PFSK-1 (cell line): ENCODE measurements around the gene IVD.

Experiments
- FOXP2 ChIP-seq: optimal IDR thresholded peaks from 2 replicates; pipeline ENCODE3; 2011; ENCODE audit warnings: borderline replicate concordance, control low read depth, inconsistent platforms; ENCODE audit not compliant: insufficient read depth; ENCODE audit errors: extremely low read length, extremely low read depth
- POLR2AphosphoS5 ChIP-seq: IDR thresholded peaks from 2 replicates; pipeline ENCODE4 v1.6.1; 2012; ENCODE audit warnings: low read depth, mild to moderate bottlenecking, control low read depth, low read length, moderate library complexity
- REST ChIP-seq, 2 experiments: IDR thresholded peaks; 2 replicates each; pipeline versions ENCODE4 v1.6.1 to v1.8.0; 2011 to 2012; ENCODE audit warnings: low read depth in 2 of 2, low read length in 2 of 2, control low read depth in 1 of 2, inconsistent platforms in 1 of 2, mild to moderate bottlenecking in 1 of 2, moderate library complexity in 1 of 2; ENCODE audit not compliant: insufficient read depth in 1 of 2
- SIN3A ChIP-seq: IDR thresholded peaks from 2 replicates; pipeline ENCODE4 v1.6.1; 2012; ENCODE audit warnings: mild to moderate bottlenecking, low read length, moderate library complexity, borderline replicate concordance; ENCODE audit not compliant: insufficient read depth
- TAF1 ChIP-seq: IDR thresholded peaks from 2 replicates; pipeline ENCODE4 v1.6.1; 2012; ENCODE audit warnings: low read length, control low read depth, borderline replicate concordance; ENCODE audit not compliant: insufficient read depth

Gene IVD

DNA sequence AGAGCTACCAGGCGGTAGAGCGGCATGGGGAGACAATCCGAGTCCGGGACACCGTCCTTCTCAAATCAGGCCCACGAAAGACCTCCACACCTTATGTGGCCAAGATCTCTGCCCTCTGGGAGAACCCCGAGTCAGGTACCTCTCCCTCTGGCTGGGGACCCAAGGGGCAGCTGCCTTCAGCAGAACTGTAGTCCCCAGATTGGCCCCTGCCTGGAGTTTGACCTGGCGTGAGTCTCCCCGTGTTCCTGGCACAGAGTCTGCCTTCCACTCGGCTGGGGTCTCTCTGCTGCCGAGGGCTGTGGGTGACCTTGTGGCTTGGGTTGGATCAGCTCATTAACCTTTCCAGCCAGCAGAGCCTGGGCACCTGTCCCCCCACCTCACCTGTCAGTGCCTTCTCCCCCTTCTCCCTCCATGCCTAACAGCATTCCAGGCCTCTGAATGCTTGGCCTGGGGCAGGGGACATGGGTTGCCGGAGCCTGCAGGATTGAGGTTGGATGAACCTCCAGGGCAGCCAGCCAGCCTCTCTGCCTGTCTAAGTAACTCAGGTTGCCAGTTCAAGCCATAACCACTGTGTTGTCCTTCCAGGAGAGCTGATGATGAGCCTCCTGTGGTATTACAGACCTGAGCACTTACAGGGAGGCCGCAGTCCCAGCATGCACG is 58.4 kb downstream of the IVD start:
- TF ChIP-seq SIN3A (no peak), TAF1 (no peak), REST (IDR thresholded peaks at IDR 0.05; ENCODE audit: insufficient read depth in 1 of 2, low read depth in 2 of 2, low read length in 2 of 2) (no peak), FOXP2 (no peak), POLR2AphosphoS5 (no peak)

DNA sequence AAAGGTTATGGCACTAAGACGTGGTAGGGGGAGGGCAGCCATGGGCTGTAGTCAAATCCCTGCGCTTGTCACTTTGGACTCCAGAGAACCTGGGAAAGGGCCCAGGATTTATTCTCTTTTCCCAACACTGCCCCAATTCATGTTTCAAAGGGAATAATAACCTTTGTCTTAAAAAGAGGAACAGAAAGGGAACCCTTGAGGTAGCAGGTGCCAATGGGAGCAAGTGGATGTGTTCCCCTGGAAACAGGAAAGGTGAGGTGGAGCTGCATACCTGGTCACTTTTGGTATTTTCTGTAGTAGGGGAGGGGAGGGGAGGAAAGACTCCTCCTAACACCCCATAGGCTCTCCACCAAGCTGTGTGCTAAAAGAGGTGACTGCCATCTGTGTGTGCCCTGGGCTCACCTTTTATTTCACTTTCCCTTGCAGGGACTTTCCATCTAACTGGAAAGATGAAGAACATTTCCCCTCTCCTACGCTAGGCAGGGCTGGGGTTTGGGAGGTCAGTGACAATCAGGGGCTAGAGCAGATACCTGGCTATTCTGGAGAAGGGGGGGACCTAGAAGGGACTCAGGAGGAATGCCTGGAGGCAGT is 59.1 kb downstream of the IVD start:
- TF ChIP-seq SIN3A (no peak), POLR2AphosphoS5 (no peak), REST (IDR thresholded peaks at IDR 0.05; ENCODE audit: insufficient read depth in 1 of 2, low read depth in 2 of 2, low read length in 2 of 2) (no peak), FOXP2 (no peak), TAF1 (no peak)

- TF ChIP-seq REST (IDR thresholded peaks at IDR 0.05; ENCODE audit: insufficient read depth in 1 of 2, low read depth in 2 of 2, low read length in 2 of 2) (no peak), TAF1 (no peak), POLR2AphosphoS5 (no peak), SIN3A (no peak), FOXP2 (no peak)
These were observed 60.3 kb downstream of the IVD start for GRCh38 chr15:40465939-40466338.

DNA sequence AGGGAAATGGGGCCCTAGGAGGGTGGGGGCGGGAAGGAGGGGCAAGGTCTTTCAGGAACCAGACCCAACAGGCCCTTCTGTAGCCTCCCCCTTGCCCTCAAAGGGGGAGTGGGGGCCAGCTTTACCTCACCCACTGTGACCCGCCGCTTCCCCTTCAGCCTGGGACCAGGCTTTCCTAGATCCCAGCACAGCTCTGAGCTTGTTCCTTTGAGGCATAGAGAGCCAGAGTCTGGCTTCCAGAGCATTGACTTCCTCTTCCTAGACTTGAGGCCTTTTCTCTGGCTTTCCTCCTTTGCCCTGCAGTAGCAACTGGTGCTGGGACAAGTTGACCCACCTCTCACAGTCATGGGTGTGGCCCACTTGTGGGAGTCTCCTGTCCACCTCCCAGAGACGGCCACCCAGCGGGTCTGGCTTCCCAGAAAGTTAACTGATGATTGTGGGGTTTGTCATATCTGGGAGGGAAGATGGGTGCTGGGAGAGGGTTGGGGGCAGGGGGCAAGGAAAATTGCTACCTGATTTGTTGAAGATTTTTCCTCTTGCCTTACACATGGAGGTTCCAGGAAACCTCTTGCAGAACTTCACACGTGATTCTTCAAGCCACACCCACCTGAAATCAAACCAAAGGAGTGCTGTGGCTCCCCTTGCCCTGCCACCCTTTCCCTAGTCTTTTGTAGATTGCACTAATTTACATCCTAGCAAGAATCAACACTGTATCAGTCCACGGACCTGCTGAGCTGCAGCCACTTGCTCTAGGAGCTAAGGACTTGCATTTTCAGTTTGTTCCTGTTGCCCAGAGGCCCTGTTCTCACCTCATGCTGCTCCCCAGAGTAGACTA is 61.0 kb downstream of the IVD start:
- no peak for TF ChIP-seq FOXP2
- TF ChIP-seq POLR2AphosphoS5 = no peak
- TF ChIP-seq REST (IDR thresholded peaks at IDR 0.05; ENCODE audit: insufficient read depth in 1 of 2, low read depth in 2 of 2, low read length in 2 of 2) = no peak
- TF ChIP-seq TAF1 = no peak
- no peak for TF ChIP-seq SIN3A
